Loucy (cell line): ENCODE measurements around the gene SLC17A7.

ENCODE experiments used
- EZH2phosphoT487 ChIP-seq: fragments of 200-600 bp; IDR thresholded peaks from 2 replicates; pipeline ENCODE4 v1.6.1; 2018; ENCODE audit warnings: antibody characterized with exemption, mild to moderate bottlenecking, moderate library complexity, borderline replicate concordance
- TF ChIP-seq, protein P1 (sequence below): fragments of 200-600 bp; sonication (generic); conservative IDR thresholded peaks from 2 replicates; pipeline ENCODE4 v1.5.1; 2014; ENCODE audit warnings: mild to moderate bottlenecking, antibody characterized with exemption, low read length

DNA sequence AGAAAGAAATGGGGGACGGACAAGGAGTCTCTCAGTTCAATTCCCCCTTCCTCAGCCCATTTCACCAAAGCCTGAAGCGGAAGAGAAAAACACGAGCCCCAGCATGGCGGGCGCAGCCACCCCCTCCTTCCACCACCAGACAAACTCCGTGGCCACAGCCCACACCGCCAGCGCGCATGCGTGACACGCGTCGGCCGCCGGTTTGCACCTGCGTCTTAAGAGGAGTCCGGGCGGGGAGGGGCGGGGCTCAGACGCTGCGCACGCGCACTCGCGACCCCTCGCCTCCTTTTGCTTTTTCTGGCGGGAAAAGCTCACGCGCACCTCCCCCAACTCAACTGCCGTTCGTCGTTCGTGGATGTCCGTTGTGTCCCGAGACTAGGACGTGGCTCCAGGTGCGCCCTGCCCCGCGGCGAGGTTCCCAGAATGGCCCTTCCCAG lies 53.4 kb downstream of the SLC17A7 start, which contains the start of gene KASH5:
- TF ChIP-seq, protein P1, sequence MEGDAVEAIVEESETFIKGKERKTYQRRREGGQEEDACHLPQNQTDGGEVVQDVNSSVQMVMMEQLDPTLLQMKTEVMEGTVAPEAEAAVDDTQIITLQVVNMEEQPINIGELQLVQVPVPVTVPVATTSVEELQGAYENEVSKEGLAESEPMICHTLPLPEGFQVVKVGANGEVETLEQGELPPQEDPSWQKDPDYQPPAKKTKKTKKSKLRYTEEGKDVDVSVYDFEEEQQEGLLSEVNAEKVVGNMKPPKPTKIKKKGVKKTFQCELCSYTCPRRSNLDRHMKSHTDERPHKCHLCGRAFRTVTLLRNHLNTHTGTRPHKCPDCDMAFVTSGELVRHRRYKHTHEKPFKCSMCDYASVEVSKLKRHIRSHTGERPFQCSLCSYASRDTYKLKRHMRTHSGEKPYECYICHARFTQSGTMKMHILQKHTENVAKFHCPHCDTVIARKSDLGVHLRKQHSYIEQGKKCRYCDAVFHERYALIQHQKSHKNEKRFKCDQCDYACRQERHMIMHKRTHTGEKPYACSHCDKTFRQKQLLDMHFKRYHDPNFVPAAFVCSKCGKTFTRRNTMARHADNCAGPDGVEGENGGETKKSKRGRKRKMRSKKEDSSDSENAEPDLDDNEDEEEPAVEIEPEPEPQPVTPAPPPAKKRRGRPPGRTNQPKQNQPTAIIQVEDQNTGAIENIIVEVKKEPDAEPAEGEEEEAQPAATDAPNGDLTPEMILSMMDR: no peak
- TF ChIP-seq EZH2phosphoT487: no peak
